A549 treated with CpdA at 1 μM for 4 hours (cell line): Measurements from ENCODE around the gene OR4E2. TPM values are rescaled to one million over a fixed set of nuclear protein-coding genes. Genes with fewer than 3 reads are reported as not detected.

Experiments used
- total RNA-seq: library from RNA; stranded (reverse); fragments of 200-300 nt; extraction: Qiagen RNA extraction; gene quantifications from 5 replicates; pipeline ENCODE4 v1.2.3, GENCODE V29; 2022; ENCODE audit warnings: low read depth

OR4E2 gene, protein sequence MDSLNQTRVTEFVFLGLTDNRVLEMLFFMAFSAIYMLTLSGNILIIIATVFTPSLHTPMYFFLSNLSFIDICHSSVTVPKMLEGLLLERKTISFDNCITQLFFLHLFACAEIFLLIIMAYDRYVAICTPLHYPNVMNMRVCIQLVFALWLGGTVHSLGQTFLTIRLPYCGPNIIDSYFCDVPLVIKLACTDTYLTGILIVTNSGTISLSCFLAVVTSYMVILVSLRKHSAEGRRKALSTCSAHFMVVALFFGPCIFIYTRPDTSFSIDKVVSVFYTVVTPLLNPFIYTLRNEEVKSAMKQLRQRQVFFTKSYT
- not detected in 5 replicates for total RNA-seq

DNA sequence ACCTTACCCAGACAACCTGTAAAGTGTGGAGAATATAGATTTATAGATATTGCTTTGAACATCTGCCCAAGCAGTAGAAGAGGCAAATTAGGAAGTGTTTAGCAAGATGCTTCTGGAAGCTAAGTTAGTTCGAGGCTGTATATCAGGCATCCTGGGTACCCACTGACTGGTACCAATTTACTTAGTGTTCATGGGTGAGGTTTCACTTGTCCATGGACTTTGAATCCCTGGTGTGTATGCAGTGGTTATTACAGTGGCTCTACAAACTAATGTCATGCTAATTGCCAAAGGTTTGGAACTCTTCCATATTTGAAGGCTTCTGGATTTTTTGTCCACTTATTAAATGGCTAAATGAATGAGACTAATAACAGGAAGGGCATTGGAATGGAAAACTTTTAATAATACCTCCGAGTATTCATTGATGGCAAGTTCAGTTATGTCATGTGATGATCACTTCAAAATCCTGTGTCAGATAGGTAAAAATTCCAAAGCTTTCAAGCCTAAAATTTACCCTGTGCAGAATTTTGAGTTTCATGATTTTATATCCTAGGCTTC is at the start of gene OR4E2:
Gene OR4E2 (plus strand): TSS at position 505 of the 555 bp plus-strand sequence. CDS start 11,248 bp downstream, outside the sequence.

DNA sequence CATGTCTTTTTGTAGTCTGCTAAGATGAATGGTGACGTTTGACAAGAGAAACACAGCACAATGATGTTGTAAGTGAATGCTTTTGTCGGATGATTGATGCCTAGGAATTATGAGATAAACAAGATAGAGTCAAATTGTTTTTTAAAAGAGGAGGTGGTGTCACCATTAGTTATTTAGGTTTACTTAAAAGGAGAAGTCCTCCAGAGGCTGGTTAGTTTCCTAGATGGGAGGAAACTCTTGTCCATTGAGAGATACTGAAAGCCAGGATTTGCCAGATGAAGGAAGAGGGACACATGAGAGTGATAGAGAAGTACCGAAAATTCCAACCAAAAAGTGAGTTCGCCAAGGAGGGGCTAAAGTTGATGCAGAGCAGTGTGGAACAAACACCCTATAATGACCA is 18.8 kb upstream of the OR4E2 start, which contains the start of gene OR10G2:
Gene OR10G2 (minus strand): TSS at position 101 of the 400 bp plus-strand sequence. CDS start 98 bp downstream, at position 3.

GRCh38 chr14:21673718-21674117 is 20.1 kb downstream of the OR4E2 start, which contains the start of gene OR4E1:
TSS of gene OR4E1 (minus strand) at chr14:21673818. CDS start at chr14:21670935, 2,883 bp downstream.

Other genes starting within 250 kb of the OR4E2 start
- gene CHD8, start 197.7 kb upstream of the OR4E2 start, total RNA-seq: 38.5 to 43.6 TPM (median 42.0 TPM) in 5 replicates
- gene RAB2B, start 176.9 kb upstream of the OR4E2 start, total RNA-seq: 12.7 to 15.7 TPM (median 14.4 TPM) in 5 replicates
- gene TOX4, start 176.6 kb upstream of the OR4E2 start, total RNA-seq: 59.5 to 73.5 TPM (median 68.8 TPM) in 5 replicates
- gene METTL3, start 142.5 kb upstream of the OR4E2 start, total RNA-seq: 46.3 to 56.0 TPM (median 54.7 TPM) in 5 replicates
- 0.63 to 1.6 TPM (median 1.1 TPM) in 5 replicates for gene SALL2, start 127.5 kb upstream of the OR4E2 start, total RNA-seq
- gene OR10G3, start 73.8 kb upstream of the OR4E2 start, total RNA-seq: not detected in 5 replicates
- gene OR10G2, start 18.9 kb upstream of the OR4E2 start, total RNA-seq: not detected in 5 replicates
- gene OR4E1, start 20.0 kb downstream of the OR4E2 start, total RNA-seq: not detected in 5 replicates